CD4-positive, alpha-beta T cell treated with Interleukin-10 for 1 hour (primary cell): ENCODE data around the gene OR2W1.
A peak's percentile ranks its signal among the peaks of the same experiment; 100 is the strongest.

Source experiments
- DNase-seq: peaks from one replicate; pipeline ENCODE4 v3.0.0-alpha.2; 2020

Gene OR2W1

GRCh38 chr6:29045075-29045474, at the start of gene OR2W1:
Gene OR2W1 (minus strand): TSS chr6:29045175. CDS start chr6:29045175, 0 bp downstream.
- no peak for DNase-seq

GRCh38 chr6:29092957-29093356, 48.0 kb upstream of the OR2W1 start:
- DNase-seq: no peak

GRCh38 chr6:29087213-29087612, 42.2 kb upstream of the OR2W1 start, which contains the start of gene OR2B3:
Gene OR2B3 (minus strand): TSS chr6:29087313. CDS start chr6:29087248, 65 bp downstream.
- DNase-seq: no peak

GRCh38 chr6:29082457-29082856, 37.5 kb upstream of the OR2W1 start:
- DNase-seq: no peak

GRCh38 chr6:29081312-29081711, 36.3 kb upstream of the OR2W1 start:
- no peak for DNase-seq

GRCh38 chr6:29079203-29079602, 34.2 kb upstream of the OR2W1 start:
- no peak for DNase-seq

- DNase-seq: no peak
These were observed 27.1 kb upstream of the OR2W1 start for GRCh38 chr6:29071831-29072723.

GRCh38 chr6:29051680-29052079, 6.7 kb upstream of the OR2W1 start:
- no peak for DNase-seq

GRCh38 chr6:29035951-29036350, 9.0 kb downstream of the OR2W1 start:
- DNase-seq: no peak

- no peak for DNase-seq
These were observed 16.2 kb downstream of the OR2W1 start for GRCh38 chr6:29028821-29029220.

GRCh38 chr6:29025927-29026585, 18.9 kb downstream of the OR2W1 start:
- DNase-seq: no peak

- DNase-seq: no peak
These were observed 23.5 kb downstream of the OR2W1 start for GRCh38 chr6:29021434-29021833.

GRCh38 chr6:29019629-29020028, 25.3 kb downstream of the OR2W1 start:
- no peak for DNase-seq

GRCh38 chr6:29017428-29017802, 27.6 kb downstream of the OR2W1 start:
- DNase-seq: no peak

GRCh38 chr6:29016559-29017427, 28.2 kb downstream of the OR2W1 start:
- DNase-seq: peak; percentile 88

- DNase-seq: no peak
These were observed 30.0 kb downstream of the OR2W1 start for GRCh38 chr6:29014729-29015608.

GRCh38 chr6:29011276-29011734, 33.7 kb downstream of the OR2W1 start:
- DNase-seq: peak; percentile 48

- no peak for DNase-seq
These were observed 35.6 kb downstream of the OR2W1 start for GRCh38 chr6:29009358-29009757.

GRCh38 chr6:29008089-29008488, 36.9 kb downstream of the OR2W1 start:
- no peak for DNase-seq

GRCh38 chr6:29005183-29005885, 39.6 kb downstream of the OR2W1 start, which contains the start of gene ZNF311:
Gene ZNF311 (minus strand): TSS chr6:29005315. CDS start chr6:29003954, 1,361 bp downstream.
- DNase-seq: peak; percentile 58

GRCh38 chr6:28996844-28997510, 48.0 kb downstream of the OR2W1 start:
- DNase-seq: no peak
